Measurements from ENCODE around the gene TEX55. TPM values are rescaled to one million over a fixed set of nuclear protein-coding genes. Genes with fewer than 3 reads are reported as not detected.

TEX55 gene
- total RNA-seq, 2 donors from 2014 or later, result not detected

DNA sequence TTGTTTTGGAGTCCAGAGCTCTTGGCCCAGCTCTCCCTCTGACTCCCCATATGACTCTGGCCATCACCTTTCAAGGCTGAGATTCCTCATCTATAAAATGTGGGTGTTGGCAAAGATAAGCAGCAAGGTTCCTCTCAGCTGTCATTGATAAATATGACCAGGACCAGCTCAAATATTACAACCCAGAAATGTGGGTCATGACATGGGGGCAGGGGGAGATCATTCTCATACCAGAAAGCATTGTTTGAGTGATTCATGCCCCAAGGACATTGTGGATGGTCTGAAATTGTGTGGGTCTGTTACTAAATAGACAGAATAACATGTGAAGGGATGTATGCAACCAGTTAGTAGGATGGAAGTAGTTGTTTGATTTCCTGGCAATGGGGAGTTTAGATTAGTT is 41.3 kb downstream of the TEX55 start:
- DNase-seq (ENCODE audit: low spot score in 2 of 2) (no peak), ATAC-seq (no peak)
- Mint-ChIP-seq H3K36me3 (no peaks in the 10 kb centered on the region), H3K9me3 (no peaks in the 10 kb centered on the region), H3K27ac (no peak overlapping the region)

GRCh38 chr3:119191800-119192199 is 45.8 kb downstream of the TEX55 start:
- ATAC-seq (no peak), DNase-seq (ENCODE audit: low spot score in 2 of 2) (no peak)
- no peaks in the 10 kb centered on the region for H3K36me3 Mint-ChIP-seq
- H3K9me3 Mint-ChIP-seq, result no peaks in the 10 kb centered on the region
- no peak overlapping the region for H3K27ac Mint-ChIP-seq

DNA sequence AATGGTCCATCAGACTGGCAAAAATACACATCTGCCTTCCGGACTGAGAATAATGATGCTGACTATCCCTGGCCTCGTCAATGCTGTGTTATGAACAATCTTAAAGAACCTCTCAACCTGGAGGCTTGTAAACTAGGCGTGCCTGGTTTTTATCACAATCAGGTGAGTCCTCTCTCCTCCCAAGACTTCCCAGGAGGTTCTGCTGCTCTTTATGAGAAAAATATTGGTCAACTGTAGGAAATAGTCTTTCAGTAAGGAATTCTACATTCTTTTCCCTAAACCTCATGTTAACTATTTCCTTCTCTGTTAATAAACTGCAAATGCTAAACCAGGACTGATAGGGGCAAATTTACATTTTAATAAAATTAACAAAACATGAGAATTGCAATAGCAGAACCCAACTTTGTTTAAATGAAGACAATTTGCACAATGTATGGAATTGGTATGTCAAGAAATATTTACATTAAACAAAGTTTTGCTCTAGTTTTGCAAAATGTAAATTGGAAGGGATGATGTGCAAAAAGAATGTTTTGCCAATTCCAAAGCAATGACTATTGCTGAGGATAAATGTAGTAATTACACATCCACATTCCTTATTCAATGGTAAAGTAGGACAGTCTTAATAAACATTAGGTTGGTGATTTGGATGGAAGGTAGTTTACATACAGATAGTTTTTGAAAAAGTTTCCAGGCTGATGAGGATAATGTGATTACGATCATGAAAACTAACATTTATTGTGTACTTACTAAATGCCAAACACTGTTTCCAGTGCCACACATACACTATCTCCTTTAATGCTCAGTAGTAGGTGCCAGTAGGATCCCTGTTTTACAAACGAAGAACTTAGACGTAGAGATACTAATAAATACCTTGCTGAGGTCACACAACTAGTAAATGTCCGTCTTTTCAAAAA is 48.5 kb downstream of the TEX55 start:
- H3K27ac Mint-ChIP-seq, result no peak overlapping the region
- ATAC-seq (no peak), DNase-seq (ENCODE audit: low spot score in 2 of 2) (no peak)
- H3K36me3 Mint-ChIP-seq, result no peaks in the 10 kb centered on the region
- H3K9me3 Mint-ChIP-seq, result no peaks in the 10 kb centered on the region

DNA sequence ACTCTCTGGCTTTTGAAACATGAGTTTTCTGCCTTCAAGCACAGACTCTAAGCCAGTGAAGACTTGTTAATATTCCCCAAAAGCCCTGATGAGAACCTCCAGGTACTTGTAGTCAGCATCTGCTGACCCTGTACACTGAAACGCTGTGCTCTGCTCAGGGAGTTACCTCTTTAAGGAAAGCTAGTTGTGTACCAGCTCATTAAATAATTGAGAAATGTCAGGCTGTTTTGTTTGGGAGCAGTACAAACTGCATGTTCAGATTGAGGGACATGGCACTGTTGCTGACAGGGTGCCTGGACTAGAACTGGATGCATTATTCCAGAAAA is 49.1 kb downstream of the TEX55 start:
- ATAC-seq, result no peak
- Mint-ChIP-seq H3K36me3 (no peaks in the 10 kb centered on the region), H3K9me3 (no peaks in the 10 kb centered on the region), H3K27ac (no peak overlapping the region)
- no peak for DNase-seq (ENCODE audit: low spot score in 2 of 2)

DNA sequence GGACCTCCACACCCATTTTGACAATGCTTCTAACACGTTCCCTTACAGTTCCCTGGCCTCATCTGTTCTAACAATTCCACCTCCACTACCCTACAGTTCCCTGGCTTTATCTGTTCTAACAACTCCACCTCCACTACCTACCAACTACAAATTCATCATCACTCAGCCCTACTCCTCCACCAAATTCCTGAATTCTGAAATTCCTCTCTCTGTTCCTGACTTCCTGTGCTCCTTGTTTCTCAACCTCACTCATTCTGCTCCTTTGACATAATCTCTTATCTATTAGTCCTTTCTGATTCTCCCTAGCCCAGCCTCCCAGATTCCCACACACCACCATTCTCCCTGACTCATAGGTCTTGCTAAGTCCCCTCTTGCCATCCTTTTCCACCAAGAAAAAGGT is 49.9 kb downstream of the TEX55 start:
- no peak for DNase-seq (ENCODE audit: low spot score in 2 of 2)
- Mint-ChIP-seq H3K27ac (no peak overlapping the region), H3K9me3 (no peaks in the 10 kb centered on the region), H3K36me3 (no peaks in the 10 kb centered on the region)
- no peak for ATAC-seq

Other genes starting within 250 kb of the TEX55 start
- gene IGSF11, start 111.3 kb upstream of the TEX55 start, total RNA-seq, result not detected
- under 1 TPM in 1 of 2 donors, not detected in 1; 0.51 TPM for gene UPK1B, start 27.4 kb downstream of the TEX55 start, total RNA-seq
- gene B4GALT4, start 94.7 kb downstream of the TEX55 start, total RNA-seq, result 10 to 100 TPM; 13.8 to 21.0 TPM
- gene ARHGAP31, start 148.2 kb downstream of the TEX55 start, total RNA-seq, result 10 to 100 TPM in 1 of 2 donors, 1 to 10 TPM in 1; 2.1 to 11.0 TPM

All from activated naive CD4-positive, alpha-beta T cell treated with anti-CD3 and anti-CD28 coated beads, Interleukin-2, amount 50 U/mL, for 72 hours (primary cell).